GM19025 (cell line): ENCODE results near the gene NACC1.

Experiments
- ATAC-seq: cut with Tn5 transposase; IDR thresholded peaks from one replicate; pipeline ENCODE4 v1.9.1; 2021; ENCODE audit warnings: mild to moderate bottlenecking, low read depth, moderate library complexity; ENCODE audit not compliant: unreplicated experiment

Gene NACC1

GRCh38 chr19:13117772-13118423, at the start of gene NACC1:
NACC1 (plus strand) TSS chr19:13118264; CDS start chr19:13135208, 16,944 bp downstream.
- peak; percentile 64 for ATAC-seq

GRCh38 chr19:13069415-13070359, 48.4 kb upstream of the NACC1 start:
- ATAC-seq = no peak

- no peak for ATAC-seq
Observed at GRCh38 chr19:13070425-13071140, 47.5 kb upstream of the NACC1 start.

- ATAC-seq = no peak
Observed at GRCh38 chr19:13071444-13072187, 46.4 kb upstream of the NACC1 start.

- no peak for ATAC-seq
Observed at GRCh38 chr19:13072188-13072908, 45.7 kb upstream of the NACC1 start.

GRCh38 chr19:13073263-13073662, 44.8 kb upstream of the NACC1 start:
- no peak for ATAC-seq

GRCh38 chr19:13074378-13074777, 43.7 kb upstream of the NACC1 start:
- no peak for ATAC-seq

GRCh38 chr19:13076320-13076719, 41.7 kb upstream of the NACC1 start:
- ATAC-seq = no peak

- no peak for ATAC-seq
Observed at GRCh38 chr19:13076787-13077186, 41.3 kb upstream of the NACC1 start.

- ATAC-seq = no peak
Observed at GRCh38 chr19:13077240-13077639, 40.8 kb upstream of the NACC1 start.

- ATAC-seq = no peak
Observed at GRCh38 chr19:13078381-13078780, 39.7 kb upstream of the NACC1 start.

GRCh38 chr19:13078897-13079541, 39.0 kb upstream of the NACC1 start:
- no peak for ATAC-seq

- ATAC-seq = no peak
Observed at GRCh38 chr19:13079542-13079986, 38.5 kb upstream of the NACC1 start.

- ATAC-seq = no peak
Observed at GRCh38 chr19:13082192-13083007, 35.7 kb upstream of the NACC1 start.

- no peak for ATAC-seq
Observed at GRCh38 chr19:13083008-13083404, 35.1 kb upstream of the NACC1 start.

- ATAC-seq = no peak
Observed at GRCh38 chr19:13083627-13084026, 34.4 kb upstream of the NACC1 start.

- no peak for ATAC-seq
Observed at GRCh38 chr19:13085666-13086065, 32.4 kb upstream of the NACC1 start.

- ATAC-seq = no peak
Observed at GRCh38 chr19:13086341-13086740, 31.7 kb upstream of the NACC1 start.
